B cell (primary cell): ENCODE results near the gene SPACA4. TPM values are rescaled to one million over a fixed set of nuclear protein-coding genes. Genes with fewer than 3 reads are reported as not detected.

ENCODE experiments used
- ATAC-seq: fragments of 200-7000 bp; cut with Tn5 transposase; one replicate; pipeline ENCODE4 v1.10.0; 2021; ENCODE audit warnings: low read depth, mild to moderate bottlenecking, moderate number of reproducible peaks, moderate library complexity
- CTCF ChIA-PET: fragments of 350-600 bp; sonication (Branson Sonifier 250); formaldehyde crosslinking; loops from one replicate; lab custom pipeline; 2021; ENCODE audit warnings: antibody characterized with exemption, inconsistent platforms; lab: Charles Lee
- POLR2A ChIA-PET: fragments of 350-600 bp; sonication (Branson Sonifier 250); formaldehyde crosslinking; loops from one replicate; lab custom pipeline; 2021; ENCODE audit warnings: antibody characterized with exemption; lab: Charles Lee
- DNase-seq: peaks from one replicate; pipeline ENCODE4 v3.0.0; 2013
- H2AFZ ChIP-seq: 2 replicates; pipeline ENCODE4 v1.6.1; 2012; ENCODE audit warnings: mild to moderate bottlenecking, low read depth, low read length; ENCODE audit not compliant: insufficient read depth, poor library complexity, severe bottlenecking
- H3K27ac ChIP-seq, 2 donors: 1 replicate in 1 of 2; 2 replicates in 1 of 2; pipeline ENCODE4 v1.5.1; 2012 to 2013; ENCODE audit warnings: low read length in 2 of 2, mild to moderate bottlenecking in 2 of 2, moderate library complexity in 1 of 2
- H3K27me3 ChIP-seq, 4 experiments: fragments of 200-600 bp in 1 of 4; sonication (generic) in 1 of 4; replicated peaks in 1 of 4; 1 replicate in 2 of 4; 2 replicates in 2 of 4; pipeline versions ENCODE4 v1.6.1 to v1.7.0; 2013 to 2016; ENCODE audit warnings: low read length in 3 of 4, mild to moderate bottlenecking in 2 of 4, mixed read lengths in 1 of 4, moderate library complexity in 1 of 4; ENCODE audit not compliant: insufficient read depth in 4 of 4, control insufficient read depth in 3 of 4; ENCODE audit errors: control extremely low read depth in 1 of 4
- H3K36me3 ChIP-seq, 2 experiments: replicated peaks in 1 of 2; 1 replicate in 1 of 2; 2 replicates in 1 of 2; pipeline versions ENCODE4 v1.6.1 to v1.7.1; 2013; ENCODE audit warnings: low read length in 1 of 2; ENCODE audit not compliant: insufficient read depth in 2 of 2, control insufficient read depth in 1 of 2; ENCODE audit errors: control extremely low read depth in 1 of 2, extremely low read depth in 1 of 2
- H3K4me1 ChIP-seq, 2 donors: fragments of 200-600 bp in 1 of 2; sonication (generic) in 1 of 2; 1 replicate in 1 of 2; 2 replicates in 1 of 2; pipeline versions ENCODE4 v1.5.1 to v1.6.1; 2013 to 2017; ENCODE audit warnings: low read length in 2 of 2; ENCODE audit not compliant: control insufficient read depth in 2 of 2, insufficient read depth in 2 of 2
- H3K4me2 ChIP-seq: replicated peaks from 2 replicates; pipeline ENCODE3; 2012; ENCODE audit warnings: mild to moderate bottlenecking, low read depth, low read length; ENCODE audit not compliant: poor library complexity, severe bottlenecking
- H3K4me3 ChIP-seq, 5 experiments: fragments of 200-600 bp in 1 of 5; sonication (generic) in 1 of 5; 1 replicate in 3 of 5; 2 replicates in 2 of 5; pipeline versions ENCODE4 v1.5.1 to v1.7.0; 2011 to 2016; ENCODE audit warnings: low read length in 4 of 5, mild to moderate bottlenecking in 4 of 5, low read depth in 2 of 5, control low read depth in 1 of 5, moderate library complexity in 1 of 5; ENCODE audit not compliant: insufficient read depth in 1 of 5; ENCODE audit errors: control extremely low read depth in 1 of 5, extremely low read depth in 1 of 5
- H3K79me2 ChIP-seq: fragments of 200-600 bp; sonication (generic); one replicate; pipeline ENCODE4 v1.6.0; 2016; ENCODE audit warnings: low read length; ENCODE audit not compliant: control insufficient read depth, insufficient read depth
- H3K9ac ChIP-seq: fragments of 200-600 bp; sonication (generic); 2 replicates; pipeline ENCODE4 v1.6.1; 2017; ENCODE audit warnings: mild to moderate bottlenecking, low read length, moderate library complexity
- H3K9me3 ChIP-seq, 3 donors: one replicate each; pipeline versions ENCODE4 v1.6.1 to v1.7.1; 2013; ENCODE audit warnings: low read length in 2 of 3; ENCODE audit not compliant: control insufficient read depth in 2 of 3, insufficient read depth in 1 of 3; ENCODE audit errors: control extremely low read depth in 1 of 3
- H4K20me1 ChIP-seq: 2 replicates; pipeline ENCODE4 v1.6.0; 2012; ENCODE audit warnings: mild to moderate bottlenecking, low read length; ENCODE audit not compliant: insufficient read depth, control insufficient read depth, poor library complexity, severe bottlenecking
- H3K27ac Mint-ChIP-seq: one replicate; pipeline ENCODE4 v1.8.0; 2021; ENCODE audit warnings: mixed read lengths
- H3K27me3 Mint-ChIP-seq: one replicate; pipeline ENCODE4 v1.8.0; 2021; ENCODE audit warnings: mixed read lengths
- H3K4me1 Mint-ChIP-seq: one replicate; pipeline ENCODE4 v1.8.0; 2021; ENCODE audit warnings: mixed read lengths
- H3K4me3 Mint-ChIP-seq: one replicate; pipeline ENCODE4 v1.8.0; 2021; ENCODE audit warnings: mixed read lengths
- H3K9me3 Mint-ChIP-seq: one replicate; pipeline ENCODE4 v1.8.0; 2022; ENCODE audit warnings: mixed read lengths; ENCODE audit not compliant: insufficient read depth
- CTCF ChIP-seq: fragments of 200-600 bp; IDR thresholded peaks from one replicate; pipeline ENCODE4 v1.8.0; 2022; ENCODE audit warnings: antibody characterized with exemption, mild to moderate bottlenecking
- EZH2 ChIP-seq: IDR thresholded peaks from 2 replicates; pipeline ENCODE4 v1.6.1; 2012; ENCODE audit warnings: borderline replicate concordance, low read depth, mild to moderate bottlenecking, moderate library complexity, low read length; ENCODE audit not compliant: insufficient read depth, poor library complexity, severe bottlenecking
- WGBS: methylation state at CpG from one replicate; pipeline ENCODE4 v1.1.5; 2013; ENCODE audit warnings: missing lambda C conversion rate; ENCODE audit not compliant: insufficient coverage; 5-methylcytosine and 5-hydroxymethylcytosine counted together
- intact Hi-C: fragments of 100-400 bp; cut with micrococcal nuclease; formaldehyde crosslinking; loops from one replicate; pipeline ENCODE4 v1.10.0; 2022
- polyA plus RNA-seq: library from polyadenylated mRNA; depleted of rRNA; stranded (reverse); fragments of >200 nt; gene quantifications from 2 replicates; pipeline ENCODE4 v1.2.3, GENCODE V29; 2012
- total RNA-seq, 2 donors: library from RNA; stranded (reverse); fragments of 120-200 nt in 1 of 2; gene quantifications; 1 replicate in 1 of 2; 2 replicates in 1 of 2; pipeline versions ENCODE4 v1.2.3 to v1.2.4, GENCODE V29; 2013 to 2022

SPACA4 gene
- total and polyA plus RNA-seq, 2 donors (not counting 1 experiment from before 2014, with no cell fraction given), result not detected

- POLR2A ChIA-PET, result no interaction called here
- Histone ChIP-seq H3K27me3 (peaks cover 0 to 10% (median 0%) of the 10 kb centered on the region in 4 experiments), H3K4me3 (no peak overlapping the region), H3K36me3 (no peaks in the 10 kb centered on the region), H3K4me1 (no peaks in the 10 kb centered on the region), H3K9ac (no peak overlapping the region), H3K4me2 (no peak overlapping the region), H3K79me2 (no peaks in the 10 kb centered on the region), H3K27ac (no peak overlapping the region), H4K20me1 (no peaks in the 10 kb centered on the region), H2AFZ (no peak overlapping the region), H3K9me3 (peaks cover 0 to 3% (median 0%) of the 10 kb centered on the region in 3 donors)
- 43% methylated on average over 19 of the region's 19 CpGs for WGBS
- TF ChIP-seq EZH2, result no peak
- H3K27ac Mint-ChIP-seq, result no peak overlapping the region
- peaks cover under 1% of the 10 kb centered on the region for H3K4me1 Mint-ChIP-seq
- no peak for ATAC-seq
- H3K9me3 Mint-ChIP-seq, result no peaks in the 10 kb centered on the region
- intact Hi-C loops, result no loop called here
- H3K4me3 Mint-ChIP-seq, result no peak overlapping the region
- peaks cover 15% of the 10 kb centered on the region for H3K27me3 Mint-ChIP-seq
- DNase-seq, result no peak
- CTCF ChIA-PET, result interaction anchor here (0.7 kb wide), 1 partner anchor 1149 kb away, joined by 4 read pairs; no protein-coding TSS in a partner anchor
These were observed 38.1 kb upstream of the SPACA4 start for GRCh38 chr19:48568345-48568886.

- TF ChIP-seq EZH2 (no peak), CTCF (no peak)
- Histone ChIP-seq H3K9me3 (no peaks in the 10 kb centered on the region), H4K20me1 (no peaks in the 10 kb centered on the region), H3K27ac (no peak overlapping the region), H3K9ac (no peak overlapping the region), H3K36me3 (no peaks in the 10 kb centered on the region), H3K4me3 (no peak overlapping the region), H3K4me1 (no peaks in the 10 kb centered on the region), H3K27me3 (peaks cover 0 to 10% (median 0%) of the 10 kb centered on the region in 4 experiments), H2AFZ (no peak overlapping the region), H3K79me2 (no peaks in the 10 kb centered on the region), H3K4me2 (no peak overlapping the region)
- no peaks in the 10 kb centered on the region for H3K9me3 Mint-ChIP-seq
- no peak overlapping the region for H3K4me3 Mint-ChIP-seq
- no peaks in the 10 kb centered on the region for H3K4me1 Mint-ChIP-seq
- ATAC-seq (no peak), DNase-seq (no peak)
- intact Hi-C loops, result no loop called here
- no peak overlapping the region for H3K27ac Mint-ChIP-seq
- ChIA-PET POLR2A (interaction anchor here (0.7 kb wide), 1 partner anchor 312 kb away, joined by 3 read pairs; no protein-coding TSS in a partner anchor), CTCF (no interaction called here)
- peaks cover 15% of the 10 kb centered on the region for H3K27me3 Mint-ChIP-seq
- WGBS, result 77% methylated on average over 8 of the region's 11 CpGs
These were observed 36.7 kb upstream of the SPACA4 start for GRCh38 chr19:48569814-48570213.
